Measurements from ENCODE around the gene C7.

Gene C7

GRCh38 chr5:40916226-40916625 lies 6.9 kb downstream of the C7 start:
- no peak for DNase-seq (ENCODE audit: low spot score)

GRCh38 chr5:40928886-40929448 lies 19.7 kb downstream of the C7 start:
- DNase-seq (ENCODE audit: low spot score): no peak

GRCh38 chr5:40932766-40933165 lies 23.5 kb downstream of the C7 start:
- no peak for DNase-seq (ENCODE audit: low spot score)

- no peak for DNase-seq (ENCODE audit: low spot score)
These were observed 27.8 kb downstream of the C7 start for GRCh38 chr5:40937075-40937474.

- DNase-seq (ENCODE audit: low spot score): no peak
These were observed 30.5 kb downstream of the C7 start for GRCh38 chr5:40939753-40940152.

- no peak for DNase-seq (ENCODE audit: low spot score)
These were observed 35.8 kb downstream of the C7 start for GRCh38 chr5:40945111-40945510.

GRCh38 chr5:40955313-40955712 lies 46.0 kb downstream of the C7 start:
- peak; percentile 29 for DNase-seq (ENCODE audit: low spot score)

GRCh38 chr5:40957048-40957447 lies 47.8 kb downstream of the C7 start:
- DNase-seq (ENCODE audit: low spot score): no peak

GRCh38 chr5:40958811-40959210 lies 49.5 kb downstream of the C7 start:
- DNase-seq (ENCODE audit: low spot score): peak; percentile 18

- DNase-seq (ENCODE audit: low spot score): no peak
These were observed 50.7 kb downstream of the C7 start for GRCh38 chr5:40960037-40960436.

- DNase-seq (ENCODE audit: low spot score): no peak
These were observed 53.1 kb downstream of the C7 start for GRCh38 chr5:40962207-40962955.

- no peak for DNase-seq (ENCODE audit: low spot score)
These were observed 63.1 kb downstream of the C7 start for GRCh38 chr5:40972434-40972833.

- DNase-seq (ENCODE audit: low spot score): no peak
These were observed 64.2 kb downstream of the C7 start for GRCh38 chr5:40973364-40974004.

- no peak for DNase-seq (ENCODE audit: low spot score)
These were observed 66.7 kb downstream of the C7 start for GRCh38 chr5:40976041-40976440.

GRCh38 chr5:40976836-40977235 lies 67.5 kb downstream of the C7 start:
- DNase-seq (ENCODE audit: low spot score): no peak

GRCh38 chr5:40981420-40981819 lies 72.1 kb downstream of the C7 start:
- no peak for DNase-seq (ENCODE audit: low spot score)

GRCh38 chr5:40983781-40984180 lies 74.5 kb downstream of the C7 start:
- peak; percentile 67 for DNase-seq (ENCODE audit: low spot score)

GRCh38 chr5:40984884-40985283 lies 75.6 kb downstream of the C7 start:
- DNase-seq (ENCODE audit: low spot score): peak; percentile 61

GRCh38 chr5:40985501-40985900 lies 76.2 kb downstream of the C7 start:
- no peak for DNase-seq (ENCODE audit: low spot score)

GRCh38 chr5:40986666-40987065 lies 77.4 kb downstream of the C7 start:
- DNase-seq (ENCODE audit: low spot score): no peak

GRCh38 chr5:40987349-40987748 lies 78.1 kb downstream of the C7 start:
- no peak for DNase-seq (ENCODE audit: low spot score)

GRCh38 chr5:40988746-40989510 lies 79.6 kb downstream of the C7 start:
- peak; percentile 87 for DNase-seq (ENCODE audit: low spot score)

Data from kidney tubule cell (primary cell).